HepG2 (cell line): Measurements from ENCODE around the gene WWP2. TPM values are rescaled to one million over a fixed set of nuclear protein-coding genes. Genes with fewer than 3 reads are reported as not detected.

Experiments used
- CENPT ChIP-seq: sonication (generic); formaldehyde crosslinking; IDR thresholded peaks from 2 replicates; pipeline ENCODE4 v1.8.0; 2022; ENCODE audit warnings: low read depth, mild to moderate bottlenecking, moderate library complexity, missing genetic modification reagents
- E2F1 ChIP-seq: sonication (generic); formaldehyde crosslinking; IDR thresholded peaks from 2 replicates; pipeline ENCODE4 v1.5.0; 2020; ENCODE audit warnings: missing genetic modification reagents
- ERF ChIP-seq: IDR thresholded peaks from 2 replicates; pipeline ENCODE4 v1.6.1; 2018; ENCODE audit warnings: missing biosample characterization, missing genetic modification reagents
- HES4 ChIP-seq: sonication (generic); formaldehyde crosslinking; IDR thresholded peaks from 2 replicates; pipeline ENCODE4 v1.9.0; 2021; ENCODE audit warnings: mild to moderate bottlenecking, missing genetic modification reagents, borderline replicate concordance
- KDM3A ChIP-seq: IDR thresholded peaks from 2 replicates; pipeline ENCODE4 v1.6.1; 2018; ENCODE audit warnings: low read depth, missing compliant biosample characterization
- MIER2 ChIP-seq: IDR thresholded peaks from 2 replicates; pipeline ENCODE4 v1.6.1; 2016; ENCODE audit warnings: missing biosample characterization, missing genetic modification reagents
- NR2F2 ChIP-seq: IDR thresholded peaks from 2 replicates; pipeline ENCODE4 v1.6.1; 2012; ENCODE audit warnings: low read depth, inconsistent platforms, borderline replicate concordance
- PAXIP1 ChIP-seq: sonication (generic); formaldehyde crosslinking; conservative IDR thresholded peaks from 2 replicates; pipeline ENCODE4 v1.4.0; 2020; ENCODE audit warnings: mild to moderate bottlenecking, missing genetic modification reagents, moderate library complexity
- RNF2 ChIP-seq: fragments of 450-650 bp; conservative IDR thresholded peaks from 2 replicates; pipeline ENCODE4 v1.6.1; 2016; ENCODE audit warnings: low read depth
- RXRB ChIP-seq: IDR thresholded peaks from 2 replicates; pipeline ENCODE4 v1.6.1; 2016; ENCODE audit warnings: borderline replicate concordance, missing genetic modification reagents, missing compliant biosample characterization
- SOX5 ChIP-seq: IDR thresholded peaks from 2 replicates; pipeline ENCODE4 v1.6.1; 2016; ENCODE audit warnings: borderline replicate concordance
- TRAFD1 ChIP-seq: sonication (generic); formaldehyde crosslinking; IDR thresholded peaks from 2 replicates; pipeline ENCODE4 v1.5.1; 2020; ENCODE audit warnings: missing genetic modification reagents, mild to moderate bottlenecking, borderline replicate concordance
- ZBTB10 ChIP-seq: sonication (generic); formaldehyde crosslinking; IDR thresholded peaks from 2 replicates; pipeline ENCODE4 v1.4.0; 2020; ENCODE audit warnings: missing genetic modification reagents, borderline replicate concordance
- ZBTB38 ChIP-seq: sonication (generic); formaldehyde crosslinking; IDR thresholded peaks from 2 replicates; pipeline ENCODE4 v1.5.1; 2020; ENCODE audit warnings: mild to moderate bottlenecking, missing genetic modification reagents
- ZBTB7B ChIP-seq: sonication (generic); formaldehyde crosslinking; IDR thresholded peaks from 2 replicates; pipeline ENCODE4 v1.4.0; 2020; ENCODE audit warnings: missing genetic modification reagents
- ZIK1 ChIP-seq: sonication (generic); formaldehyde crosslinking; IDR thresholded peaks from 2 replicates; pipeline ENCODE4 v1.5.0; 2020; ENCODE audit warnings: mild to moderate bottlenecking, low read depth, missing genetic modification reagents, borderline replicate concordance
- ZNF383 ChIP-seq: sonication (generic); formaldehyde crosslinking; IDR thresholded peaks from 2 replicates; pipeline ENCODE4 v1.4.0; 2020; ENCODE audit warnings: missing genetic modification reagents, mild to moderate bottlenecking, borderline replicate concordance
- ZNF629 ChIP-seq: sonication (generic); formaldehyde crosslinking; conservative IDR thresholded peaks from 2 replicates; pipeline ENCODE4 v1.5.0; 2020; ENCODE audit warnings: missing genetic modification reagents
- ZSCAN25 ChIP-seq: sonication (generic); formaldehyde crosslinking; IDR thresholded peaks from 2 replicates; pipeline ENCODE4 v1.8.0; 2022; ENCODE audit warnings: mild to moderate bottlenecking, missing genetic modification reagents
- polyA plus RNA-seq, 8 experiments: library from polyadenylated mRNA; depleted of rRNA in 3 of 8; stranded (reverse) in 7 of 8; unstranded in 1 of 8; fragments of >200 nt; fragmentation: Illumina TruSeq in 4 of 8; extraction: Trizol in 4 of 8; gene quantifications; 2 replicates each; pipeline versions ENCODE4 v1.2.1 to v1.2.3, GENCODE V29; 2011 to 2016; ENCODE audit warnings: low read depth in 4 of 8, missing spikeins in 1 of 8, mixed read lengths in 1 of 8; ENCODE audit not compliant: insufficient read depth in 1 of 8
- total RNA-seq, 5 experiments: library from RNA; depleted of rRNA; stranded (reverse); fragments of >200 nt; fragmentation: Illumina TruSeq; extraction: Trizol; gene quantifications; 2 replicates each; pipeline ENCODE4 v1.2.3, GENCODE V29; 2016; ENCODE audit warnings: low read depth in 1 of 5

WWP2 gene
- total and polyA plus RNA-seq, 2 of the 13 experiments (the other 11 are each of a cell fraction or from before 2014, with no cell fraction given): 11.4 to 28.2 TPM

GRCh38 chr16:69726313-69727060, 35.6 kb upstream of the WWP2 start, which contains the start of gene NQO1 (continued):
- TF ChIP-seq CENPT (CRISPR knock-in tag) (no peak), HES4 (CRISPR knock-in tag) (peak; percentile 73; the same call in 1 of the 2 replicates), NR2F2 (no peak; the same call in 1 of the 2 replicates), MIER2 (CRISPR knock-in tag) (no peak), RXRB (CRISPR knock-in tag) (no peak; the same call in 1 of the 2 replicates), PAXIP1 (peak; percentile 71), SOX5 (peak; percentile 27; the same call in 1 of the 2 replicates), ZBTB38 (CRISPR knock-in tag) (peak; percentile 76), TRAFD1 (CRISPR knock-in tag) (no peak), ZBTB10 (CRISPR knock-in tag) (peak; percentile 43; the same call in 1 of the 2 replicates), ZNF383 (CRISPR knock-in tag) (peak; percentile 43; the same call in 1 of the 2 replicates), RNF2 (0 out of 2 replicates have a peak, but pooled peaks have one; percentile 63), ZBTB7B (CRISPR knock-in tag) (no peak), ZSCAN25 (CRISPR knock-in tag) (peak; percentile 87), ERF (CRISPR knock-in tag) (peak; percentile 78), ZNF629 (CRISPR knock-in tag) (no peak; the same call in 1 of the 2 replicates), KDM3A (CRISPR knock-in tag) (0 out of 2 replicates have a peak, but pooled peaks have one; percentile 38), E2F1 (CRISPR knock-in tag) (no peak), ZIK1 (no peak)
